Measurements from ENCODE around the gene CAND2.

CAND2 gene

GRCh38 chr3:12829404-12829803, 32.9 kb downstream of the CAND2 start:
- no peak for DNase-seq (ENCODE audit: low read depth in 1 of 2, low spot score in 1 of 2)
- Histone ChIP-seq H3K27me3 (ENCODE audit: insufficient read depth, poor library complexity, severe bottlenecking) (no peaks in the 10 kb centered on the region), H3K4me3 (replicated peaks; ENCODE audit: insufficient read depth, low read length) (no peak overlapping the region), H3K27ac (replicated peaks) (no peak overlapping the region)
- TF ChIP-seq SPI1 (IDR thresholded peaks at IDR 0.05; ENCODE audit: borderline replicate concordance, low read depth): no peak
- no peak for TF ChIP-seq GABPA (IDR thresholded peaks at IDR 0.05; ENCODE audit: low read depth)
- TF ChIP-seq CTCF (IDR thresholded peaks at IDR 0.05; ENCODE audit: insufficient read depth, low read length): no peak
- TF ChIP-seq POLR2AphosphoS5 (IDR thresholded peaks at IDR 0.05; ENCODE audit: low read depth): no peak

DNA sequence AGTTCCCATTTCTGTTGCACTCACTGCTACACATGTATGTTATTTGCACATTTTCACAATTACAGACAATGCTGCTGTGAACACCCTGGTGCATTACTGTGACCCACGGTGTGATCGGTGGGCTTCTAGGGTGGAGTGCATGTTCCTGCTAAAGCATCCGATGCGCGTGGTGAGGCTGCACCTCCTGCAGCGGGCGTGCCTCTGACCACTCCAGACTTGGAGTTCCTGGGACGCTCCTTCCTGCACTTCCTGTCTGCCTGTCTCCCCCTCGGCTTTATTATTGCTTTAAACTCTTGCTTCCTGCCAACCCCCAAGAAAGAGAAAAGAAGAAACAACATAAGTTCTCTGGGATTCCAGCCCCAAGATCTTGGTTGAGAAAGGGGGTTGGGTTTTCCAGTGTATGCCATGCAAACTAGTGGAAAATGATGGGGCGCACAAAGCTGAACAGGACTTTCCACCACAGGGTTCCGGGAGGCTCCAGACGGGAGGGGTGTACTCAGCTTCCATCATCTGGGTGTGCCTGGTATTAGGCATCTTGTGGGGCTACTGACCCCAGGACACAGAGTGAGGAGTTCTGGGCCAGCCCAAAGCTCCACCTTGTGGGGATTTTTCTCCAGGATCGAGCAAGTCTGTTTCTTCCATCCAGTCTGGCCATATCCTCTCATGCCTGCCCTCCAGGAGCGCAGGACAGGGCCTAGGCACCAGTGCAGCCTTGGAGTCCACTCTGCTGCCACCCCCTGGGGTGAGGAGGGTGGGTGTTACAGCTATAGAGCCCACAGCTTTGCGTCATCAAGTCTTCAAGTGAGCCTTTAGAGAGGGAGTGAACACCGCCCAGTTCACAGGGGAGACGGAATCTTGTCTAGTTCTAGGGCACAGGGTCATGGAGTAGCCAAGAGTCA, 33.7 kb downstream of the CAND2 start:
- no peaks in the 10 kb centered on the region for H3K27me3 ChIP-seq (ENCODE audit: insufficient read depth, poor library complexity, severe bottlenecking)
- no peak for DNase-seq (ENCODE audit: low read depth in 1 of 2, low spot score in 1 of 2)
- no peak overlapping the region for H3K4me3 ChIP-seq (replicated peaks; ENCODE audit: insufficient read depth, low read length)
- TF ChIP-seq SPI1 (IDR thresholded peaks at IDR 0.05; ENCODE audit: borderline replicate concordance, low read depth) (no peak), CTCF (IDR thresholded peaks at IDR 0.05; ENCODE audit: insufficient read depth, low read length) (no peak), POLR2AphosphoS5 (IDR thresholded peaks at IDR 0.05; ENCODE audit: low read depth) (no peak; the same call in 1 of the 2 replicates)
- no peak overlapping the region for H3K27ac ChIP-seq (replicated peaks)

GRCh38 chr3:12830785-12831156, 34.3 kb downstream of the CAND2 start:
- H3K27ac ChIP-seq (replicated peaks): no peak overlapping the region
- H3K4me3 ChIP-seq (replicated peaks; ENCODE audit: insufficient read depth, low read length): no peak overlapping the region
- DNase-seq (ENCODE audit: low read depth in 1 of 2, low spot score in 1 of 2): no peak
- H3K27me3 ChIP-seq (ENCODE audit: insufficient read depth, poor library complexity, severe bottlenecking): no peaks in the 10 kb centered on the region
- no peak for TF ChIP-seq GABPA (IDR thresholded peaks at IDR 0.05; ENCODE audit: low read depth)
- no peak; the same call in 1 of the 2 replicates for TF ChIP-seq POLR2AphosphoS5 (IDR thresholded peaks at IDR 0.05; ENCODE audit: low read depth)
- TF ChIP-seq CTCF (IDR thresholded peaks at IDR 0.05; ENCODE audit: insufficient read depth, low read length): no peak
- TF ChIP-seq, protein P1, sequence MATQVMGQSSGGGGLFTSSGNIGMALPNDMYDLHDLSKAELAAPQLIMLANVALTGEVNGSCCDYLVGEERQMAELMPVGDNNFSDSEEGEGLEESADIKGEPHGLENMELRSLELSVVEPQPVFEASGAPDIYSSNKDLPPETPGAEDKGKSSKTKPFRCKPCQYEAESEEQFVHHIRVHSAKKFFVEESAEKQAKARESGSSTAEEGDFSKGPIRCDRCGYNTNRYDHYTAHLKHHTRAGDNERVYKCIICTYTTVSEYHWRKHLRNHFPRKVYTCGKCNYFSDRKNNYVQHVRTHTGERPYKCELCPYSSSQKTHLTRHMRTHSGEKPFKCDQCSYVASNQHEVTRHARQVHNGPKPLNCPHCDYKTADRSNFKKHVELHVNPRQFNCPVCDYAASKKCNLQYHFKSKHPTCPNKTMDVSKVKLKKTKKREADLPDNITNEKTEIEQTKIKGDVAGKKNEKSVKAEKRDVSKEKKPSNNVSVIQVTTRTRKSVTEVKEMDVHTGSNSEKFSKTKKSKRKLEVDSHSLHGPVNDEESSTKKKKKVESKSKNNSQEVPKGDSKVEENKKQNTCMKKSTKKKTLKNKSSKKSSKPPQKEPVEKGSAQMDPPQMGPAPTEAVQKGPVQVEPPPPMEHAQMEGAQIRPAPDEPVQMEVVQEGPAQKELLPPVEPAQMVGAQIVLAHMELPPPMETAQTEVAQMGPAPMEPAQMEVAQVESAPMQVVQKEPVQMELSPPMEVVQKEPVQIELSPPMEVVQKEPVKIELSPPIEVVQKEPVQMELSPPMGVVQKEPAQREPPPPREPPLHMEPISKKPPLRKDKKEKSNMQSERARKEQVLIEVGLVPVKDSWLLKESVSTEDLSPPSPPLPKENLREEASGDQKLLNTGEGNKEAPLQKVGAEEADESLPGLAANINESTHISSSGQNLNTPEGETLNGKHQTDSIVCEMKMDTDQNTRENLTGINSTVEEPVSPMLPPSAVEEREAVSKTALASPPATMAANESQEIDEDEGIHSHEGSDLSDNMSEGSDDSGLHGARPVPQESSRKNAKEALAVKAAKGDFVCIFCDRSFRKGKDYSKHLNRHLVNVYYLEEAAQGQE (IDR thresholded peaks at IDR 0.05; ENCODE audit: insufficient replicate concordance, low read depth): no peak
- TF ChIP-seq SPI1 (IDR thresholded peaks at IDR 0.05; ENCODE audit: borderline replicate concordance, low read depth): no peak

GRCh38 chr3:12831301-12831866, 34.9 kb downstream of the CAND2 start:
- TF ChIP-seq GABPA (IDR thresholded peaks at IDR 0.05; ENCODE audit: low read depth) (no peak), SPI1 (IDR thresholded peaks at IDR 0.05; ENCODE audit: borderline replicate concordance, low read depth) (no peak), CTCF (IDR thresholded peaks at IDR 0.05; ENCODE audit: insufficient read depth, low read length) (no peak), POLR2AphosphoS5 (IDR thresholded peaks at IDR 0.05; ENCODE audit: low read depth) (no peak; the same call in 1 of the 2 replicates)
- TF ChIP-seq, protein P1 (IDR thresholded peaks at IDR 0.05; ENCODE audit: insufficient replicate concordance, low read depth): no peak
- no peak overlapping the region for H3K4me3 ChIP-seq (replicated peaks; ENCODE audit: insufficient read depth, low read length)
- DNase-seq (ENCODE audit: low read depth in 1 of 2, low spot score in 1 of 2): no peak
- no peaks in the 10 kb centered on the region for H3K27me3 ChIP-seq (ENCODE audit: insufficient read depth, poor library complexity, severe bottlenecking)
- H3K27ac ChIP-seq (replicated peaks): no peak overlapping the region

Data from HL-60 (cell line).